PFSK-1 (cell line): ENCODE measurements around the gene NRCAM.

ENCODE experiments used
- FOXP2 ChIP-seq: optimal IDR thresholded peaks from 2 replicates; pipeline ENCODE3; 2011; ENCODE audit warnings: borderline replicate concordance, control low read depth, inconsistent platforms; ENCODE audit not compliant: insufficient read depth; ENCODE audit errors: extremely low read length, extremely low read depth
- POLR2AphosphoS5 ChIP-seq: IDR thresholded peaks from 2 replicates; pipeline ENCODE4 v1.6.1; 2012; ENCODE audit warnings: low read depth, mild to moderate bottlenecking, control low read depth, low read length, moderate library complexity
- SIN3A ChIP-seq: IDR thresholded peaks from 2 replicates; pipeline ENCODE4 v1.6.1; 2012; ENCODE audit warnings: mild to moderate bottlenecking, low read length, moderate library complexity, borderline replicate concordance; ENCODE audit not compliant: insufficient read depth
- TAF1 ChIP-seq: IDR thresholded peaks from 2 replicates; pipeline ENCODE4 v1.6.1; 2012; ENCODE audit warnings: low read length, control low read depth, borderline replicate concordance; ENCODE audit not compliant: insufficient read depth
- TF ChIP-seq, protein P1 (sequence below), 2 experiments: IDR thresholded peaks; 2 replicates each; pipeline versions ENCODE4 v1.6.1 to v1.8.0; 2011 to 2012; ENCODE audit warnings: low read depth in 2 of 2, low read length in 2 of 2, control low read depth in 1 of 2, inconsistent platforms in 1 of 2, mild to moderate bottlenecking in 1 of 2, moderate library complexity in 1 of 2; ENCODE audit not compliant: insufficient read depth in 1 of 2

The NRCAM gene

GRCh38 chr7:108265007-108265406 is 191.2 kb downstream of the NRCAM start:
- TF ChIP-seq SIN3A = no peak
- TF ChIP-seq, protein P1, sequence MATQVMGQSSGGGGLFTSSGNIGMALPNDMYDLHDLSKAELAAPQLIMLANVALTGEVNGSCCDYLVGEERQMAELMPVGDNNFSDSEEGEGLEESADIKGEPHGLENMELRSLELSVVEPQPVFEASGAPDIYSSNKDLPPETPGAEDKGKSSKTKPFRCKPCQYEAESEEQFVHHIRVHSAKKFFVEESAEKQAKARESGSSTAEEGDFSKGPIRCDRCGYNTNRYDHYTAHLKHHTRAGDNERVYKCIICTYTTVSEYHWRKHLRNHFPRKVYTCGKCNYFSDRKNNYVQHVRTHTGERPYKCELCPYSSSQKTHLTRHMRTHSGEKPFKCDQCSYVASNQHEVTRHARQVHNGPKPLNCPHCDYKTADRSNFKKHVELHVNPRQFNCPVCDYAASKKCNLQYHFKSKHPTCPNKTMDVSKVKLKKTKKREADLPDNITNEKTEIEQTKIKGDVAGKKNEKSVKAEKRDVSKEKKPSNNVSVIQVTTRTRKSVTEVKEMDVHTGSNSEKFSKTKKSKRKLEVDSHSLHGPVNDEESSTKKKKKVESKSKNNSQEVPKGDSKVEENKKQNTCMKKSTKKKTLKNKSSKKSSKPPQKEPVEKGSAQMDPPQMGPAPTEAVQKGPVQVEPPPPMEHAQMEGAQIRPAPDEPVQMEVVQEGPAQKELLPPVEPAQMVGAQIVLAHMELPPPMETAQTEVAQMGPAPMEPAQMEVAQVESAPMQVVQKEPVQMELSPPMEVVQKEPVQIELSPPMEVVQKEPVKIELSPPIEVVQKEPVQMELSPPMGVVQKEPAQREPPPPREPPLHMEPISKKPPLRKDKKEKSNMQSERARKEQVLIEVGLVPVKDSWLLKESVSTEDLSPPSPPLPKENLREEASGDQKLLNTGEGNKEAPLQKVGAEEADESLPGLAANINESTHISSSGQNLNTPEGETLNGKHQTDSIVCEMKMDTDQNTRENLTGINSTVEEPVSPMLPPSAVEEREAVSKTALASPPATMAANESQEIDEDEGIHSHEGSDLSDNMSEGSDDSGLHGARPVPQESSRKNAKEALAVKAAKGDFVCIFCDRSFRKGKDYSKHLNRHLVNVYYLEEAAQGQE (IDR thresholded peaks at IDR 0.05; ENCODE audit: insufficient read depth in 1 of 2, low read depth in 2 of 2, low read length in 2 of 2) = no peak

DNA sequence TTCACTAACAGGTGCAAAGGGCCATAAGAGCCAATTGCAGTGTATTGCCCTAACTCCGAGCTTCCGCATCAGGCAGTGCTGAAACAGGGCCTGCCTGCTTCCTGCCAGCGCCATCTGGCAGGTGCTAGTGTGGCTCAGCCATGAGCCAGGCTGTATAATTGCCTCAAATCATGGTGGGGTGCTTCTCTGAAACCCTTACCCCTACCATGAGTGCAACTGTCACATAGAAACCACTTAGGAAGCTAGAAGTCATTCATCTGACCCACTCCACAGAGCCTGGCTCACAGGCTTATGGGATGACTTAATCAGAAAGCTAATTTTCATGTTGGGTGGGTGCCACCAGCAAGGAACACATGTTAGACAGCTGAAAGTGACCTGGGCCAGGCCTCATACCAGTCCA is 192.8 kb downstream of the NRCAM start:
- TF ChIP-seq SIN3A (no peak), POLR2AphosphoS5 (no peak), FOXP2 (no peak)
- TF ChIP-seq, protein P1 (IDR thresholded peaks at IDR 0.05; ENCODE audit: insufficient read depth in 1 of 2, low read depth in 2 of 2, low read length in 2 of 2) = no peak

GRCh38 chr7:108261560-108262255 is 194.5 kb downstream of the NRCAM start:
- no peak for TF ChIP-seq POLR2AphosphoS5

DNA sequence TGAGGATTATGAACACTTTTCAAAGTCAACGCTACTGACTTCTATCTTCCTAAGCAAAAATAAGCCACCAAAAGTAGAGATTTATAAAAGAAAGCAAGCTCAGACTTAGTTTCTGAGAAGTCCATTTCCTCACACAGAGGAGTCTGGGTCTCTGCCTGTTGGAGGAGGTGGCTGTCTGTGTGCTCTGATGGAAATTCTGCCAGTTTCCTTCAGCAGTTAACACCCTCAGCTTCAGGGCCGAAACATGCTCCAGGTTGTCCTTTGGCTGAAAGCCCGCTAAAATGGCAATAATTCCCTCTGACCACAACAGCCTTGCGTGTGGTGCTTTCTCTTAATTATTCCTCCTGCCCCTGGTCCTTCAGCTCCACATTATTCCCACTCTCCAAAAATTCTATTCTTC is 198.3 kb downstream of the NRCAM start:
- TF ChIP-seq TAF1 = no peak
- TF ChIP-seq POLR2AphosphoS5 = no peak
- TF ChIP-seq, protein P1 (IDR thresholded peaks at IDR 0.05; ENCODE audit: insufficient read depth in 1 of 2, low read depth in 2 of 2, low read length in 2 of 2) = no peak
- no peak for TF ChIP-seq FOXP2
- TF ChIP-seq SIN3A = no peak

DNA sequence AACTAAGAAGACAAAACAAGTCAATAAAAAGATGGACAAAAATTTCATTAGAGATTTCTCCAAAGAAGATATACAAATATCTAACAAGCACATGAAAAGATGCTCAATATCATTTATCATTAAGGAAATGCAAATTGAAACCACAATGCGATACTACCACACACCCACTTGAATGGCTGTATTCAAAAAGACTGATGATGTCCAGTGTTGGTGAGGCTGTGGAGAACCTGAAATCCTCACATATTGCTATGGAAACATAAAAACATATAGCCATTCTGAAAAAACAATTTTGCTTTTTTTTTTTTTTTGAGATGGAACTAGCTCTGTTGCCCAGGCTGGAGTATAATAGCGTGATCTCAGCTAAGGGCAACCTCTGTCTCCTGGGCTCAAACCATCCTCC is 202.0 kb downstream of the NRCAM start:
- TF ChIP-seq FOXP2 = no peak

DNA sequence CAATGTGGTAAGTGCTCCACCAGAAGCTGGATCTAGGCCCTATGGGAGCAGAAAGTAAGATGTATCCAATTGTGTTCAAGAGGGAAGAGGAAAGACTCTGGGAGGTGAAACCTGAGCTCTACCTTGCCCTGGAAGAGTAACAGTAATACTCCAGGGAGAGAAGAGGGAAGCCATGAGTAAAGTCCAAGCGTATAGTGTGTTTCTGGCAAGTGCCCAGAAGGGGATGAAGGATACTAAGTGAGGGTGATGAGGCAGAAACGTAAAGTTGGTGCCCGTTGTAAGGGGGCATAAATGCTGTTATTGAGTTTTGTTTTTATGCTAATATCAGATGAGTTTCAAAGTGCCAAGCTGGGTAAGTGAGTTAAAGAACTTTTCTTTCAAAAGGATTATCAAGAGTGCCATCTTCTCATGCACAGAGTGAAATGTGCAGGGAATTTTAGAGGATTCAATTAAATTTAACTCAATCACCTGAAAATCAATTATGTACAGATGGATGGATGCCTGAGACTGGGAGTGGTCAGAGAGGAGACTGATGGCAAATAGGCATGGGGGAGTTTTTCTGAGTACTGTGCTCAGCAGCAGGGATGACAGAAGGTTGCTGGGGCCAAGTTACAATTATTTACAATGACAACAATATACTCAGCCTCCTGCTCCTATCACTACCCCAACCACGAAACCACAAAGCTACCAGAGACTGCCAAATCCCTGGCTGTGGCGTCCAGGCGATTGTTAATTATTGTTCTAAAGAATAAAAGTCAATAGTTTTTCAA is 202.8 kb downstream of the NRCAM start:
- TF ChIP-seq POLR2AphosphoS5 (no peak), FOXP2 (no peak), SIN3A (no peak), TAF1 (no peak)
- TF ChIP-seq, protein P1 (IDR thresholded peaks at IDR 0.05; ENCODE audit: insufficient read depth in 1 of 2, low read depth in 2 of 2, low read length in 2 of 2) = no peak
